ENCODE results near the gene SYNPR.

SYNPR gene

GRCh38 chr3:63308072-63308471 lies 30.0 kb downstream of the SYNPR start:
- DNase-seq: no peak

GRCh38 chr3:63309768-63310167 lies 31.7 kb downstream of the SYNPR start:
- no peak for DNase-seq

GRCh38 chr3:63323766-63324165 lies 45.7 kb downstream of the SYNPR start:
- no peak for DNase-seq

- no peak for DNase-seq
These were observed 46.5 kb downstream of the SYNPR start for GRCh38 chr3:63324621-63325020.

GRCh38 chr3:63325386-63325785 lies 47.3 kb downstream of the SYNPR start:
- DNase-seq: no peak

- DNase-seq: no peak
These were observed 50.3 kb downstream of the SYNPR start for GRCh38 chr3:63328365-63328764.

GRCh38 chr3:63331520-63331919 lies 53.4 kb downstream of the SYNPR start:
- DNase-seq: no peak

GRCh38 chr3:63333815-63334214 lies 55.7 kb downstream of the SYNPR start:
- DNase-seq: no peak

- no peak for DNase-seq
These were observed 60.2 kb downstream of the SYNPR start for GRCh38 chr3:63338351-63338750.

- peak; percentile 24 to 43 for DNase-seq
These were observed 65.6 kb downstream of the SYNPR start for GRCh38 chr3:63343674-63344073.

- DNase-seq: no peak
These were observed 66.6 kb downstream of the SYNPR start for GRCh38 chr3:63344661-63345060.

- DNase-seq: peak; percentile 20 to 31
These were observed 71.8 kb downstream of the SYNPR start for GRCh38 chr3:63349583-63350573.

GRCh38 chr3:63351159-63352007 lies 73.3 kb downstream of the SYNPR start:
- no peak for DNase-seq

GRCh38 chr3:63352008-63352279 lies 73.8 kb downstream of the SYNPR start:
- DNase-seq: no peak

GRCh38 chr3:63353383-63353782 lies 75.3 kb downstream of the SYNPR start:
- no peak for DNase-seq

GRCh38 chr3:63354160-63354559 lies 76.1 kb downstream of the SYNPR start:
- DNase-seq: no peak

GRCh38 chr3:63355809-63356208 lies 77.7 kb downstream of the SYNPR start:
- DNase-seq: no peak

GRCh38 chr3:63364495-63364894 lies 86.4 kb downstream of the SYNPR start:
- no peak for DNase-seq

GRCh38 chr3:63364910-63365309 lies 86.8 kb downstream of the SYNPR start:
- no peak for DNase-seq

GRCh38 chr3:63365671-63366070 lies 87.6 kb downstream of the SYNPR start:
- DNase-seq: no peak

- DNase-seq: no peak
These were observed 92.0 kb downstream of the SYNPR start for GRCh38 chr3:63370094-63370493.

GRCh38 chr3:63383040-63383439 lies 104.9 kb downstream of the SYNPR start:
- DNase-seq: no peak

- no peak for DNase-seq
These were observed 106.3 kb downstream of the SYNPR start for GRCh38 chr3:63384382-63384781.

GRCh38 chr3:63385629-63386028 lies 107.5 kb downstream of the SYNPR start:
- DNase-seq: no peak

Data from activated T-cell treated with anti-CD3 and anti-CD28 coated beads, Interleukin-2, amount 50 U/mL, for 48 hours (primary cell).